ENCODE measurements around the gene LANCL2. TPM values are rescaled to one million over a fixed set of nuclear protein-coding genes. Genes with fewer than 3 reads are reported as not detected.

LANCL2 gene
- total RNA-seq, 1 experiment from 2014 or later, result 10.0 TPM

GRCh38 chr7:55423891-55424290, 58.8 kb downstream of the LANCL2 start:
- DNase-seq (ENCODE audit: low read depth, low spot score) (no peak), ATAC-seq (no peak)
- intact Hi-C loops (cut with micrococcal nuclease), result no loop called here
- Histone ChIP-seq H3K27me3 (ENCODE audit: insufficient read depth, low read length) (no peaks in the 10 kb centered on the region), H3K9me2 (ENCODE audit: insufficient read depth) (no peaks in the 10 kb centered on the region), H3K4me3 (replicated peaks in 1 of 2; ENCODE audit: low read depth in 1 of 2, low read length in 2 of 2) (no peak overlapping the region), H3K36me3 (ENCODE audit: control insufficient read depth in 1 of 2, insufficient read depth in 2 of 2, low read length in 2 of 2) (no peaks in the 10 kb centered on the region), H3K79me2 (ENCODE audit: insufficient read depth, low read length) (no peaks in the 10 kb centered on the region), H3K9me3 (ENCODE audit: control insufficient read depth in 1 of 2, insufficient read depth in 1 of 2, low read depth in 1 of 2, low read length in 2 of 2) (no peaks in the 10 kb centered on the region), H3K4me1 (ENCODE audit: control insufficient read depth in 1 of 2, insufficient read depth in 2 of 2, low read length in 2 of 2) (no peaks in the 10 kb centered on the region), H4K20me1 (ENCODE audit: insufficient read depth) (no peaks in the 10 kb centered on the region), H3K9ac (ENCODE audit: low read length) (no peak overlapping the region), H3K4me2 (ENCODE audit: low read length) (no peak overlapping the region), H2AFZ (ENCODE audit: low read depth, low read length, poor library complexity, severe bottlenecking) (no peak overlapping the region), H3K27ac (ENCODE audit: low read depth, low read length) (no peak overlapping the region)
- ChIA-PET CTCF (interaction anchor here (2.1 kb wide), 1 partner anchor 10 kb away, joined by 13 read pairs; no protein-coding TSS in a partner anchor), POLR2A (no interaction called here), RAD21 (ENCODE audit: low non-redundant PET in 1 of 2, low total read pairs in 2 of 2, uncharacterized antibody in 2 of 2, unreplicated experiment in 2 of 2) (no interaction called here)
- no TSS peak for BruUV-seq (replicated peaks)
- TF ChIP-seq RAD21 (IDR thresholded peaks at IDR 0.05; ENCODE audit: low read depth) (no peak), SIN3A (IDR thresholded peaks at IDR 0.05; ENCODE audit: low read depth) (no peak), ZNF274 (IDR thresholded peaks at IDR 0.05; ENCODE audit: low read depth, low read length) (no peak), YY1 (IDR thresholded peaks at IDR 0.05; ENCODE audit: extremely low read depth, insufficient replicate concordance, low read depth, low read length) (no peak), SRF (IDR thresholded peaks at IDR 0.05; ENCODE audit: low read depth) (no peak), POLR2AphosphoS5 (IDR thresholded peaks at IDR 0.05; ENCODE audit: low read depth, low read length) (no peak), SP1 (IDR thresholded peaks at IDR 0.05; ENCODE audit: low read depth) (no peak), EZH2phosphoT487 (IDR thresholded peaks at IDR 0.05; ENCODE audit: borderline replicate concordance) (no peak), EGR1 (IDR thresholded peaks at IDR 0.05; ENCODE audit: low read depth) (no peak), EZH2 (IDR thresholded peaks at IDR 0.05) (no peak), CTCF (IDR thresholded peaks at IDR 0.05 in 2 of 3, conservative IDR thresholded peaks at IDR 0.05 in 1 of 3; ENCODE audit: borderline replicate concordance in 1 of 3, insufficient read depth in 1 of 3, low read depth in 2 of 3, low read length in 2 of 3) (no peak), ZFX (IDR thresholded peaks at IDR 0.05) (no peak), CBX3 (IDR thresholded peaks at IDR 0.05; ENCODE audit: low read depth) (no peak), FOSL1 (IDR thresholded peaks at IDR 0.05; ENCODE audit: low read depth) (no peak), JUND (IDR thresholded peaks at IDR 0.05) (no peak)
- TF ChIP-seq, protein P1, sequence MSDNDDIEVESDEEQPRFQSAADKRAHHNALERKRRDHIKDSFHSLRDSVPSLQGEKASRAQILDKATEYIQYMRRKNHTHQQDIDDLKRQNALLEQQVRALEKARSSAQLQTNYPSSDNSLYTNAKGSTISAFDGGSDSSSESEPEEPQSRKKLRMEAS (IDR thresholded peaks at IDR 0.05), result no peak
- TF ChIP-seq, protein P2, sequence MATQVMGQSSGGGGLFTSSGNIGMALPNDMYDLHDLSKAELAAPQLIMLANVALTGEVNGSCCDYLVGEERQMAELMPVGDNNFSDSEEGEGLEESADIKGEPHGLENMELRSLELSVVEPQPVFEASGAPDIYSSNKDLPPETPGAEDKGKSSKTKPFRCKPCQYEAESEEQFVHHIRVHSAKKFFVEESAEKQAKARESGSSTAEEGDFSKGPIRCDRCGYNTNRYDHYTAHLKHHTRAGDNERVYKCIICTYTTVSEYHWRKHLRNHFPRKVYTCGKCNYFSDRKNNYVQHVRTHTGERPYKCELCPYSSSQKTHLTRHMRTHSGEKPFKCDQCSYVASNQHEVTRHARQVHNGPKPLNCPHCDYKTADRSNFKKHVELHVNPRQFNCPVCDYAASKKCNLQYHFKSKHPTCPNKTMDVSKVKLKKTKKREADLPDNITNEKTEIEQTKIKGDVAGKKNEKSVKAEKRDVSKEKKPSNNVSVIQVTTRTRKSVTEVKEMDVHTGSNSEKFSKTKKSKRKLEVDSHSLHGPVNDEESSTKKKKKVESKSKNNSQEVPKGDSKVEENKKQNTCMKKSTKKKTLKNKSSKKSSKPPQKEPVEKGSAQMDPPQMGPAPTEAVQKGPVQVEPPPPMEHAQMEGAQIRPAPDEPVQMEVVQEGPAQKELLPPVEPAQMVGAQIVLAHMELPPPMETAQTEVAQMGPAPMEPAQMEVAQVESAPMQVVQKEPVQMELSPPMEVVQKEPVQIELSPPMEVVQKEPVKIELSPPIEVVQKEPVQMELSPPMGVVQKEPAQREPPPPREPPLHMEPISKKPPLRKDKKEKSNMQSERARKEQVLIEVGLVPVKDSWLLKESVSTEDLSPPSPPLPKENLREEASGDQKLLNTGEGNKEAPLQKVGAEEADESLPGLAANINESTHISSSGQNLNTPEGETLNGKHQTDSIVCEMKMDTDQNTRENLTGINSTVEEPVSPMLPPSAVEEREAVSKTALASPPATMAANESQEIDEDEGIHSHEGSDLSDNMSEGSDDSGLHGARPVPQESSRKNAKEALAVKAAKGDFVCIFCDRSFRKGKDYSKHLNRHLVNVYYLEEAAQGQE (IDR thresholded peaks at IDR 0.05; ENCODE audit: low read depth), result no peak
- TF ChIP-seq, protein P3, sequence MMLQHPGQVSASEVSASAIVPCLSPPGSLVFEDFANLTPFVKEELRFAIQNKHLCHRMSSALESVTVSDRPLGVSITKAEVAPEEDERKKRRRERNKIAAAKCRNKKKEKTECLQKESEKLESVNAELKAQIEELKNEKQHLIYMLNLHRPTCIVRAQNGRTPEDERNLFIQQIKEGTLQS (IDR thresholded peaks at IDR 0.05), result no peak

Measured in HCT116 (cell line).